IPS-20b (cell line): ENCODE results near the gene ENTPD6.

Experiments used
- H3K27ac ChIP-seq: one replicate; pipeline ENCODE4 v1.5.1; 2013; ENCODE audit warnings: low read length
- H3K27me3 ChIP-seq: 2 replicates; pipeline ENCODE4 v1.6.1; 2013; ENCODE audit warnings: mild to moderate bottlenecking, low read length, inconsistent platforms; ENCODE audit not compliant: insufficient read depth
- H3K36me3 ChIP-seq: 2 replicates; pipeline ENCODE4 v1.6.1; 2013; ENCODE audit warnings: low read depth, mild to moderate bottlenecking, inconsistent platforms, low read length, moderate library complexity; ENCODE audit not compliant: insufficient read depth
- H3K4me1 ChIP-seq: 2 replicates; pipeline ENCODE4 v1.6.1; 2013; ENCODE audit warnings: mild to moderate bottlenecking, control low read depth, inconsistent platforms, low read length, moderate library complexity; ENCODE audit not compliant: insufficient read depth
- H3K4me3 ChIP-seq: 2 replicates; pipeline ENCODE4 v1.5.1; 2013; ENCODE audit warnings: mild to moderate bottlenecking, low read length, inconsistent platforms
- H3K9ac ChIP-seq: 2 replicates; pipeline ENCODE4 v1.6.1; 2013; ENCODE audit warnings: low read depth, mild to moderate bottlenecking, inconsistent platforms, low read length, moderate library complexity
- H3K9me3 ChIP-seq: 2 replicates; pipeline ENCODE4 v1.6.1; 2013; ENCODE audit warnings: mild to moderate bottlenecking, low read depth, low read length, inconsistent platforms; ENCODE audit not compliant: insufficient read depth

Gene ENTPD6

DNA sequence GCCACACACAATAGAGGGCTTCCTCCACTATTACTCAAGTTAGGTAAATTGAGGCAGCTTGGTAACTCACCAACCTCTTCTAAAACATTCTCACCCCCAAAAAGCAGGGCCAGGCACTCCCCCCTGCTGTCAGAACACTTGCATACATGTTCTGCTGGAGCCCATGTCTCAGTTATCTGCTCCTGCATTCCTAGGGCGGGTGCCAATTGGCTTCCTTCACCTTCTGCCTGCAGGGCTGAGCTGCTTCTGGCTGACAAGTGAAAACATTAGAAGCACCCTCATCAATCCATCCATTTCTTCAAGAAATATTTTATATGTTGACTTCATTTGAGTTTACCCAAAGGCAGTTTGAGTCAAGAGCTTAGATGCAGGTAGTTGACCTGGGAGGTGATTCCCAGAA is 4.5 kb upstream of the ENTPD6 start:
- H3K4me1 ChIP-seq = no peaks in the 10 kb centered on the region
- H3K9ac ChIP-seq = no peak overlapping the region

DNA sequence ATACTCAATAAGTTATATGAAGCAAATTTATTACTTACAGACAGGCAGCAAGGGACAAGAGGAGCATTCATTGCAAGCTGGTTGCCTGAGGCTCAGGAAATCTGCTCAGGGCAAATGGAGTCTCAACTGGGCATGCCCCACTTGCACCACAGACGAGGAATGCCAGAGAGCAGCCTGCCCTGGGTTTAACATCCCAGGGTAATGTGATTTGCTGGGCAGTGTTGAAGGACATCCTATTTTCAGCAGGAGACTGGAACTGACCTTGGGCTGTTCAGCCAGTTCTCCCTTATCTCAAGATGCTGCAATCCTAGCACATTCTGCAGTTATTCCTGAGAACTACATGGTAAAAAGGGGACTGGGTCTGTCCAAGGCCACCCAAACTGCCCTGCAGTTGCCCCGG is 3.8 kb upstream of the ENTPD6 start:
- Histone ChIP-seq H3K27ac (no peak overlapping the region), H3K27me3 (peaks cover 8% of the 10 kb centered on the region; the same call in 1 of the 2 replicates)

More for the DNA sequence above, 4.5 kb upstream of the ENTPD6 start:
- Histone ChIP-seq H3K4me3 (no peak overlapping the region), H3K9me3 (peaks cover 13% of the 10 kb centered on the region; the same call in 1 of the 2 replicates), H3K27me3 (peaks cover 2% of the 10 kb centered on the region; the same call in 1 of the 2 replicates), H3K36me3 (no peaks in the 10 kb centered on the region), H3K27ac (no peak overlapping the region)

DNA sequence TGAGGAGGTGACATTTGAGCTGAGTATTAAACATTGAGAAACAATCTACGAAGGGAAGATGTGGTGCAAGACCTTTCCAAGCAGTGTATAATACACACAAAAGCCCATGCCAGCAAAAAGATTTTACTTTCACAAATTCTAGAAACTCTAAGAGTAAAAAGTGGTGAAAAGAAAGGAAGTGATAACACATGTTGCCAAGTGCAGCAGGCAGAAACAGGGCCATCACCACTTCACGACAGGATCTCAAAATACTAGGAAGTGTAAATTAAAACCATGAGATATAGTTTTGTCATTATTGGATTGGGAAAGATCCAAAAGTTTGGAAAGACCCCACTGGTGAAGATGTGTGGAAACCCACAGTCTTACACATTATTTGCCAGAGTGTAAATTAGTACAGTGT is 1.7 kb upstream of the ENTPD6 start:
- Histone ChIP-seq H3K4me3 (no peak overlapping the region), H3K27me3 (peaks cover 12% of the 10 kb centered on the region; the same call in 1 of the 2 replicates), H3K27ac (no peak overlapping the region), H3K9ac (no peak overlapping the region), H3K4me1 (peaks cover 6% of the 10 kb centered on the region; the same call in 1 of the 2 replicates), H3K9me3 (no peaks in the 10 kb centered on the region), H3K36me3 (no peaks in the 10 kb centered on the region)

More for the DNA sequence above, 3.8 kb upstream of the ENTPD6 start:
- no peaks in the 10 kb centered on the region for H3K36me3 ChIP-seq
- H3K4me3 ChIP-seq = no peak overlapping the region
- peaks cover 7% of the 10 kb centered on the region; the same call in 1 of the 2 replicates for H3K9me3 ChIP-seq
- no peak overlapping the region for H3K9ac ChIP-seq
- no peaks in the 10 kb centered on the region; the same call in 1 of the 2 replicates for H3K4me1 ChIP-seq

DNA sequence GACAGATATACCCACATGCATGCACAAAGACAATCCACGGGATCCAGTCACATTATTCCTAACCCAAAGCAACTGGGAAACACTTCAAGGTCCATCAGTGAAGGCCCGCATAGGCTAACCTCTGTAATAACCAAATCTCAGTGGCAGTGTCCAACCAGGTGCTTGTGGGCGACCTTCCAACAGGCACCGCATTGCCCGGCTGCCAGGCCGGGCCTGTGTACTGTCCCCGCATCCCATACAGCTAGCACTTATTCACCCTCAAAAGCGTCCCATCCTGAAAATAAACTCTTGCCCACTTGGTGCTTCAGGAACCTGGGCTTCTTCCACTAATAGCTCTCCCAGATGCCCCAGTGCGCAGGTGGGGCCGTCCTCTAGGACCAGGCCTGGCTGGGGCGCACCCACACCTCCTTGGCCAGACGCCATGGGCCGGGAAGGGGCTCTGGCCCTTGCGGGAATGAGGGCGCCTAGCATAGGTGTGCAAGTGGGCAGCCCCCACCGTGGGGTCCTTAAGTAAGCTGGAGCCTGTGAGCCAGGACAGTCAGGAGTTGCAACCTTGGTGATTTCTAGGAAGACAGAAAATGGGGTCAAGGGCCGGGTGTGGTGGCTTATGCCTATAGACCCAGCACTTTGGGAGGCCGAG is 1.1 kb upstream of the ENTPD6 start:
- Histone ChIP-seq H3K27me3 (peaks cover 12% of the 10 kb centered on the region; the same call in 1 of the 2 replicates), H3K9me3 (no peaks in the 10 kb centered on the region), H3K9ac (no peak overlapping the region), H3K36me3 (no peaks in the 10 kb centered on the region), H3K4me1 (peaks cover 11% of the 10 kb centered on the region; the same call in 1 of the 2 replicates), H3K4me3 (no peak overlapping the region), H3K27ac (no peak overlapping the region)

DNA sequence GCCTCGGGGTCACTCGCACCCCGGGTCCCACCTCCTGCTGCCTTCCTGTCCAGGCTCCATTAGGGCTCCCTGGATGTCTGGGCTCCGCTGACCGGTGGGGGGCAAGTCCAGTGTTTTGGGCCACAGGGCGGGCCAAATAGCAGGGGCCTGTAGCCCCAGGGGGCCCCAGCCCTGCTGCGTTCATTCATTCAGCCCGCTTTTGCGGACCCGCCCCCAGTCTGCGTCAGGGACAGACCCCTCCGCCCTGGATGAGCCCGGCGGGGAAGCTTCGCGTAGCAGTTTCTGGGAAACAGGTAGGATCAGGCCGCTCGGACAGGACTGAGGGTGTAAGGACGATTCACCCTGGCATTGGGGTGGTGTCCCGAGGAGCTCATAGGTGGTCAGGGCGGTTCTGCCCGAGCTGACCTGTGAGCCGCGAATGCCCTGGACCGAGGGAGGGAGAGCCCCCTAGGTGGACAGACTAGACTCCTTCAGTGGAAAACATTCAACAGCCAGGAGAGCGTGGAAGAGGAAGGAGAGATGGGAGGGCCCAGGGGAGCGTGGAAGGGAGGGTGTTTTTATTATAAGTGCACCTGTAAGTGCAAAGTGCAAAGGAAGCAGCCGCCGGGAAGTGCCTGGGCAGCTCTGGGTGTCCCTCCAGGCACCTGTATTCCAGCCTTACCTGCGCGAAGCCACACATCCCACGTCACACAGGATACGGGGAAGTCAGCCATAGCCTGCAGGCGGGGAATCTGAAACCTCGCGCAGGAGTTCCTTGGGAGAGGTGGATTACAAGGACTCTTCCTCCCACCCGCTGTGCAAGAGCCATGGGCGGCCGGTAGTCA is 662 bp downstream of the ENTPD6 start:
- H3K36me3 ChIP-seq = no peaks in the 10 kb centered on the region
- H3K9ac ChIP-seq = peak overlapping the region; percentile 77; the same call in 1 of the 2 replicates
- no peaks in the 10 kb centered on the region for H3K9me3 ChIP-seq
- H3K27ac ChIP-seq = no peak overlapping the region
- peaks cover 11% of the 10 kb centered on the region; the same call in 1 of the 2 replicates for H3K4me1 ChIP-seq
- peak overlapping the region; percentile 75 for H3K4me3 ChIP-seq
- H3K27me3 ChIP-seq = peaks cover 12% of the 10 kb centered on the region; the same call in 1 of the 2 replicates

DNA sequence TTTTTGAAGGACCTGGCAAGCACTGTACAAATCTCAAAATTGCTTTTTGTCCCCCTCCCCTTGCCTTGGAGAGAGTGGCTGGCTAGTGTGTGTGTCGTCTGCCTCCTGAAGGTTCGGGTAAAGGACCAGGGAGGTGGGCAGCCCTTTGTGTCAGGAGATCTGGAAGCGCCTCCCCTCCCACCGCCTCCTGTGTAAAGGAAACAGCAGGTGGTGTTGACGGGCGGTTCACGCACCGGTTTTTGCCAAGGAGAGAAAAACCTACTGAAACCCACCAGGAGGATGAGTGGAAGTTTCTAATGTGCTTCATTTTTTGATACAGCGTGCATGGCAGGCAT is 1.2 kb downstream of the ENTPD6 start:
- no peaks in the 10 kb centered on the region for H3K9me3 ChIP-seq
- H3K9ac ChIP-seq = peak overlapping the region; percentile 77; the same call in 1 of the 2 replicates
- H3K4me1 ChIP-seq = peaks cover 11% of the 10 kb centered on the region; the same call in 1 of the 2 replicates
- no peak overlapping the region for H3K27ac ChIP-seq
- H3K27me3 ChIP-seq = peaks cover 12% of the 10 kb centered on the region; the same call in 1 of the 2 replicates
- H3K4me3 ChIP-seq = peak overlapping the region; percentile 75
- H3K36me3 ChIP-seq = no peaks in the 10 kb centered on the region

DNA sequence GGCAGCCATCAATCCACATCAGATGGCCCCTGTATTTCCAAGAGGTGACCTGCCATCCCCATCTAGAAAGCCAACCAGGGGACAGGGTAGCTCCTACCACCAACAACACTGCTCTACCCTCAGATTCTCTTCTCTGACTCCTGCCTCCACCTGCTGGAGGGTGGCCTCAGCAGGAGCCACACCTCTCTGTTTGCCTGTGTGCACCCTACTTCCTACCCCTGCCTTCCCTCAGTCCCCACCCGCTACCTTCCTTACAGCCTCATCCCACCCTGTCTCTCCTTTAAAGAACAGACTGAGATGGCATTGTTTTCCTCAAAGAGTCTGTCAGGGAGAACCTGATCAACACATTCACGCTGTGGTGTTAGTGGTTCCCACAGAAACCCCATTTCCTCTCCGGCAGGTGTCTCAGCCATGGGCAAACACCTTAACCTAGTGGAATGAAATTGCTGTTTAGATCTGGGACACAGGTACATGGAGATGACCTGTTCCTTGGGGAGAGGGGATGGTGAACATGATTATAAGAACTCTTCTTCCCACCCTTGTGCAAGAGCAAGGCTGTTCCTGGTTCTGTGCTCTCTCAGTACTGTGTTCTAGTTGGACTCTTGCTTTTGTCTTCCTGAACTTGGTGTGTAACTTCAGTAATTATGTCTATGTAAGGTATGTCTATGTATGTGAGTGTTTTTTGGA is 1.8 kb downstream of the ENTPD6 start:
- Histone ChIP-seq H3K9me3 (no peaks in the 10 kb centered on the region), H3K9ac (no peak overlapping the region), H3K4me1 (peaks cover 11% of the 10 kb centered on the region; the same call in 1 of the 2 replicates), H3K36me3 (no peaks in the 10 kb centered on the region), H3K4me3 (peak overlapping the region; percentile 75; the same call in 1 of the 2 replicates), H3K27me3 (peaks cover 12% of the 10 kb centered on the region; the same call in 1 of the 2 replicates), H3K27ac (no peak overlapping the region)

DNA sequence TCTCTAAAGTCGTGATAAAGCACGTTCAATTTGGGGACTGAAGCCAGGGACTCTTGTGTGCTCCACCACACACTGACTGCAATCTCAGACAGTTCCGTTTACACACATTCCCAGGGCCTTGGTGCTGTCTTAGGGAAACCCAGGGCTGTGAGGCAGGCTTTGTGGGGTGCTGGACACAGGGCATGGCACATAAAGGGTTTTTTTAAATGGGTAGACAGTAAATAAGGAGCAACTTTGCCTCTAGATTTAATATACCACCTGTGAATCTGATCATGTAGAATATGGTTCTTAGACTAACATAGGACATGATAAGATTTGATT is 2.3 kb downstream of the ENTPD6 start:
- H3K27me3 ChIP-seq = peaks cover 12% of the 10 kb centered on the region; the same call in 1 of the 2 replicates
- no peaks in the 10 kb centered on the region for H3K9me3 ChIP-seq
- no peaks in the 10 kb centered on the region for H3K36me3 ChIP-seq
- H3K27ac ChIP-seq = no peak overlapping the region
- no peak overlapping the region for H3K9ac ChIP-seq
- H3K4me1 ChIP-seq = peaks cover 11% of the 10 kb centered on the region; the same call in 1 of the 2 replicates
- H3K4me3 ChIP-seq = no peak overlapping the region

DNA sequence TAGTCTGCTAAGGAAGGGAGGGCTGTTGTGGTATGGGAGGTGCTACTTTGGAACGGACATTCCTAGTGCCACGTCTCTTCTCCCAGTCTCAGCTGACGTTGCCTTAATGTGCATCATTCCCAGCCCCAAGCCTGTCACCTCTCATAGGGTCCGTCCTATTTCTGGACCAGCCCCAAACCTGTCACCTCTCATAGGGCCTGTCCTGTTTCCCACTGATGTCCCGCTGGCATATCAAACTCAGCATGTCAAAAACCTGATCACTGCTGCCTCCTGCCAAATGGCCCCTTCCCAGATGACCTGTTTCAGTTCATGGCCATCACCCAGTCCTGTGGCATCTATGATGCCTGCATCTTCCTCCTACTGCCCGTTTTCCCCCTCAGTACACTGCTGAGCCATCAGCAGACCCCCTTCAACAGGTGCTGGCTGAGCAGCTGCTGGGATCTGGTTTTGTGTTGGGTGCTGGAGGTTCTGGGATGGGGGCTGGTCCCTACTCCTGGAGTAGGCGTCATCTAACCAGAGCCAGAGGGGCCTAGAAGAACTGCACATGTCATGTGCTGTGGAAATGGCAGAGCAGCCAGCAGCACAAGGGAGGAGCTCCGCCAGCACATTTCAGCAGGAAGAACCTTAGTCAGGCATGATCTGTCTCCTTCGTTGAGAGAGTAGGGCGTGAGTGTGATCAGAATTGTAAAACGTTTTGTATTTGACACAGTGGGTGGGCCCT is 3.3 kb downstream of the ENTPD6 start:
- H3K9me3 ChIP-seq = no peaks in the 10 kb centered on the region
- no peaks in the 10 kb centered on the region for H3K36me3 ChIP-seq
- no peak overlapping the region for H3K9ac ChIP-seq
- peaks cover 12% of the 10 kb centered on the region; the same call in 1 of the 2 replicates for H3K27me3 ChIP-seq
- H3K4me3 ChIP-seq = no peak overlapping the region
- H3K27ac ChIP-seq = no peak overlapping the region
- peaks cover 11% of the 10 kb centered on the region; the same call in 1 of the 2 replicates for H3K4me1 ChIP-seq

DNA sequence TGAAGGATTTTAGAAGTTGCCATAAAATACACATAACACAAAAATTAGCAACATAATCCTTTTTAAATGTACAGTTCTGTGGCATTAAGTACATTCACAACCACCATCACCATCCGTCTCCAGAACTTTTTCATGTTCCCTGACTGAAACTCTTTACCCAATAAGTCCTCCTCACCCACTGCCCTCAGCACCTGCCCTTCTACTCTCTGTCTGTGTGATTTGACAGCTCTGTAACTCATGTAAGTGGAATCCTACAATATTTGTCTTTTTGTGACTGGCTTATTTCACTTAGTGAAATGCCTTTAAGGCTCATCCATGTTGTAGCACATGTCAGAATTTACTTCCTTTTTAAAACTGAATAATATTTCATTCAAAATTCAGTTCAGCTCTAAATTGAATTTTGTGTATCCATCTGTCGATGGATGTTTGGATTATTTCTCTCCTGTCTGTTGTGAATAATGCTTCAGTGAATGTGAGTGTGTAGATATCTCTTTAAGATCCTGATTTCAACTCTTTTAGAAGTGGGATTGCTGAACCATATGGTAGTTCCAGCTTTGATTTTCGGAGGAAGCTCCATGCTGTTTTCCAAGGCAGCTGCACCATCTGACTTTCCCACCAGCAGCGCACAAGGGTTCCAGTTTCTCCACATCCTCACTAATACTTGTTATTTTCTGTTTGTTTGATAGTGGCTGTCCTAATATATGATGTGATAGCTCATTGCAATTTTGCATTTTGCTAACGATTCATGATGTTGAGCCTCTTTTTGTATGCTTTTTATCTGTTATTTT is 4.2 kb downstream of the ENTPD6 start:
- H3K9ac ChIP-seq = no peak overlapping the region
- no peak overlapping the region for H3K4me3 ChIP-seq
- no peaks in the 10 kb centered on the region for H3K36me3 ChIP-seq
- peaks cover 11% of the 10 kb centered on the region; the same call in 1 of the 2 replicates for H3K4me1 ChIP-seq
- no peak overlapping the region for H3K27ac ChIP-seq
- peaks cover 12% of the 10 kb centered on the region; the same call in 1 of the 2 replicates for H3K27me3 ChIP-seq
- H3K9me3 ChIP-seq = no peaks in the 10 kb centered on the region
